Measurements from ENCODE around the gene KAZN. TPM values are rescaled to one million over a fixed set of nuclear protein-coding genes. Genes with fewer than 3 reads are reported as not detected.

KAZN gene
- polyA plus RNA-seq, 1 of the 3 experiments (the other 2 are of a cell fraction), result 6.8 TPM

- WGBS (ENCODE audit: low lambda C conversion rate), result 22% methylated on average over 8 of the region's 10 CpGs
- no peak overlapping the region for H2AFZ ChIP-seq (ENCODE audit: low read depth)
- POLR2A ChIA-PET, result no interaction called here
- no peaks in the 10 kb centered on the region for H4K20me1 ChIP-seq (ENCODE audit: insufficient read depth)
- no peak overlapping the region for H3K4me3 ChIP-seq (ENCODE audit: low read depth in 2 of 2, low read length in 1 of 2)
- no peaks in the 10 kb centered on the region for H3K9me2 ChIP-seq
- no peak overlapping the region for H3K4me2 ChIP-seq
- H3K4me1 ChIP-seq (ENCODE audit: control insufficient read depth in 1 of 2, insufficient read depth in 2 of 2, low read depth in 1 of 2, low read length in 1 of 2), result peaks cover 0 to 15% of the 10 kb centered on the region in 2 experiments; a peak in 1 of 4 replicates
- H3F3A ChIP-seq (replicated peaks; ENCODE audit: insufficient read depth), result no peaks in the 10 kb centered on the region
- no peak for DNase-seq
- H3K27me3 ChIP-seq (ENCODE audit: insufficient read depth), result no peaks in the 10 kb centered on the region
- no peak overlapping the region for H3K9ac ChIP-seq
- no peaks in the 10 kb centered on the region for H3K9me3 ChIP-seq
- CTCF ChIA-PET, result interaction anchor here (0.9 kb wide), 1 partner anchor 9 kb away, joined by 3 read pairs; no protein-coding TSS in a partner anchor
- TF ChIP-seq EP300 (IDR thresholded peaks at IDR 0.05; ENCODE audit: borderline replicate concordance in 1 of 2, low read depth in 1 of 2, low read length in 1 of 2) (no peak), RAD21 (IDR thresholded peaks at IDR 0.05; ENCODE audit: low read length) (no peak), FOXJ3 (CRISPR knock-in tag; IDR thresholded peaks at IDR 0.05) (no peak), RCOR1 (IDR thresholded peaks at IDR 0.05; ENCODE audit: low read length) (no peak), IRF3 (IDR thresholded peaks at IDR 0.05; ENCODE audit: low read depth, low read length) (no peak), YY1 (IDR thresholded peaks at IDR 0.05; ENCODE audit: low read depth) (no peak), RFX5 (IDR thresholded peaks at IDR 0.05; ENCODE audit: low read length) (no peak), SMC3 (IDR thresholded peaks at IDR 0.05; ENCODE audit: low read depth, low read length) (no peak)
- H3K79me2 ChIP-seq (ENCODE audit: insufficient read depth), result no peaks in the 10 kb centered on the region
- H3K36me3 ChIP-seq (replicated peaks in 1 of 2; ENCODE audit: control insufficient read depth in 1 of 2, insufficient read depth in 2 of 2, low read length in 1 of 2), result no peaks in the 10 kb centered on the region
- H3K27ac ChIP-seq (ENCODE audit: low read depth in 2 of 2, low read length in 1 of 2), result no peak overlapping the region
Measured at GRCh38 chr1:14631421-14631820, 32.9 kb downstream of the KAZN start.

- Histone ChIP-seq H3K27me3 (ENCODE audit: insufficient read depth) (no peaks in the 10 kb centered on the region), H2AFZ (ENCODE audit: low read depth) (no peak overlapping the region), H3K79me2 (ENCODE audit: insufficient read depth) (no peaks in the 10 kb centered on the region), H3K9me2 (no peaks in the 10 kb centered on the region), H3F3A (replicated peaks; ENCODE audit: insufficient read depth) (no peaks in the 10 kb centered on the region), H3K27ac (ENCODE audit: low read depth in 2 of 2, low read length in 1 of 2) (no peak overlapping the region), H3K9me3 (no peaks in the 10 kb centered on the region), H3K4me2 (no peak overlapping the region), H3K36me3 (replicated peaks in 1 of 2; ENCODE audit: control insufficient read depth in 1 of 2, insufficient read depth in 2 of 2, low read length in 1 of 2) (no peaks in the 10 kb centered on the region), H4K20me1 (ENCODE audit: insufficient read depth) (no peaks in the 10 kb centered on the region), H3K4me3 (ENCODE audit: low read depth in 2 of 2, low read length in 1 of 2) (no peak overlapping the region), H3K4me1 (ENCODE audit: control insufficient read depth in 1 of 2, insufficient read depth in 2 of 2, low read depth in 1 of 2, low read length in 1 of 2) (no peaks in the 10 kb centered on the region; a peak in 1 of 4 replicates), H3K9ac (no peak overlapping the region)
- ChIA-PET POLR2A (no interaction called here), CTCF (no interaction called here)
- 29% methylated on average over 1 of the region's 5 CpGs for WGBS (ENCODE audit: low lambda C conversion rate)
- DNase-seq, result no peak
- TF ChIP-seq JUND (IDR thresholded peaks at IDR 0.05), result no peak
- TF ChIP-seq RFX5 (IDR thresholded peaks at IDR 0.05; ENCODE audit: low read length), result no peak
- no peak for TF ChIP-seq EZH2phosphoT487 (IDR thresholded peaks at IDR 0.05; ENCODE audit: borderline replicate concordance, low read depth)
- TF ChIP-seq ELF1 (IDR thresholded peaks at IDR 0.05), result no peak
- TF ChIP-seq RXRA (IDR thresholded peaks at IDR 0.05; ENCODE audit: borderline replicate concordance, low read depth), result no peak
- no peak for TF ChIP-seq GATA2 (CRISPR knock-in tag; IDR thresholded peaks at IDR 0.05)
- no peak for TF ChIP-seq TAF1 (IDR thresholded peaks at IDR 0.05; ENCODE audit: borderline replicate concordance, low read depth, low read length)
- TF ChIP-seq GABPA (IDR thresholded peaks at IDR 0.05; ENCODE audit: low read depth), result no peak
- TF ChIP-seq NRF1 (IDR thresholded peaks at IDR 0.05; ENCODE audit: low read depth, low read length), result no peak
- TF ChIP-seq USF1 (IDR thresholded peaks at IDR 0.05; ENCODE audit: borderline replicate concordance, low read depth), result no peak
- no peak for TF ChIP-seq POLR2AphosphoS5 (IDR thresholded peaks at IDR 0.05; ENCODE audit: low read depth, low read length)
- TF ChIP-seq EP300 (IDR thresholded peaks at IDR 0.05; ENCODE audit: borderline replicate concordance in 1 of 2, low read depth in 1 of 2, low read length in 1 of 2), result no peak
- no peak for TF ChIP-seq PBX3 (IDR thresholded peaks at IDR 0.05)
- no peak for TF ChIP-seq CTCF (IDR thresholded peaks at IDR 0.05)
- TF ChIP-seq REST (IDR thresholded peaks at IDR 0.05; ENCODE audit: low read depth, low read length), result no peak
Measured at GRCh38 chr1:14634486-14634885, 36.0 kb downstream of the KAZN start.
